ENCODE measurements around the gene RPS21. TPM values are rescaled to one million over a fixed set of nuclear protein-coding genes. Genes with fewer than 3 reads are reported as not detected.

RPS21 gene
- total RNA-seq, 2 experiments from 2014 or later: 1,751 to 1,764 TPM

- no peaks in the 10 kb centered on the region for H3K36me3 Mint-ChIP-seq (ENCODE audit: low read depth)
- peaks cover 4% of the 10 kb centered on the region for H3K4me1 Mint-ChIP-seq
- no peak overlapping the region for H3K27ac Mint-ChIP-seq
- ChIA-PET POLR2A (interaction anchor here (0.9 to 1.1 kb wide), 2 partner anchors 63 to 117 kb away, joined by 3 to 4 read pairs; partner anchors contain the start of gene ADRM1), CTCF (interaction anchor here (1.4 to 1.9 kb wide), 2 partner anchors 18 to 63 kb away, joined by 6 to 7 read pairs; partner anchors contain the start of gene ADRM1)
- H3K4me3 Mint-ChIP-seq: no peak overlapping the region
- peaks cover 22% of the 10 kb centered on the region for H3K27me3 Mint-ChIP-seq
- DNase-seq: no peak
- H3K9me3 Mint-ChIP-seq: no peaks in the 10 kb centered on the region
Measured at GRCh38 chr20:62364911-62365736, 21.8 kb upstream of the RPS21 start.

- ChIA-PET CTCF (interaction anchor here (1.4 to 1.9 kb wide), 2 partner anchors 17 to 63 kb away, joined by 6 to 7 read pairs; partner anchors contain the start of gene ADRM1), POLR2A (interaction anchor here (0.9 kb wide), 1 partner anchor 117 kb away, joined by 3 read pairs; no protein-coding TSS in a partner anchor)
- H3K27me3 Mint-ChIP-seq: peaks cover 22% of the 10 kb centered on the region
- H3K27ac Mint-ChIP-seq: no peak overlapping the region
- H3K9me3 Mint-ChIP-seq: no peaks in the 10 kb centered on the region
- no peaks in the 10 kb centered on the region for H3K36me3 Mint-ChIP-seq (ENCODE audit: low read depth)
- H3K4me3 Mint-ChIP-seq: no peak overlapping the region
- DNase-seq: no peak
- H3K4me1 Mint-ChIP-seq: peaks cover 4% of the 10 kb centered on the region
Measured at GRCh38 chr20:62365814-62366369, 21.0 kb upstream of the RPS21 start.

GRCh38 chr20:62366370-62367135 lies 20.4 kb upstream of the RPS21 start:
- ChIA-PET CTCF (interaction anchor here (1.9 to 3.0 kb wide), 2 partner anchors 16 to 64 kb away, joined by 6 to 8 read pairs; partner anchors contain the start of gene ADRM1), POLR2A (no interaction called here)
- H3K36me3 Mint-ChIP-seq (ENCODE audit: low read depth): no peaks in the 10 kb centered on the region
- H3K4me3 Mint-ChIP-seq: no peak overlapping the region
- peaks cover 4% of the 10 kb centered on the region for H3K4me1 Mint-ChIP-seq
- peaks cover 22% of the 10 kb centered on the region for H3K27me3 Mint-ChIP-seq
- H3K9me3 Mint-ChIP-seq: no peaks in the 10 kb centered on the region
- DNase-seq: no peak
- no peak overlapping the region for H3K27ac Mint-ChIP-seq

DNA sequence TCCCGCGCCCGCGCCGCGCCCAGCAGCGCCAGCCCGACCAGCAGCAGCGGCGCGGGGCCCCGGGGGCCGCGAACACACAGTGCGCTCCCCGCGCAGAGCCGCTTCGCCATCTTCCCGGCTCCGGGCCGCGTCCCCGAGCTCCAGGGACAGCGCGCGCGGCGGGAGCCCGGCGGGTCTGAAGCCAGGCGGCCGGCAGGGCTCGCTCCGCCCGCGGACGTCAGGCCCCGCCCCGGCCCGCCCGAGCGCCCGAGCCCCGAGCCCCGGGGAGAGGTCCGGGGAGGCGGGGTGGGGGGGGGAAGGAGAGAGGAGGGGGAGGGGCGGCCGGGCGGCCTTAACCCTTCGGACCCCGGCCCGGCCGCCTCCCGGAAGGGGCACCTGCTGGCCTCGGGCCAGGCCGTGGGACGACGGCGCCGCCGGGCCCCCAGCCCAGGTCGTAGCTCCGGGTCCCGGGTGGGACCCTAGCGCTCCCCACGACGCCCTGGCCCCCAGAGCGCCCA lies 19.7 kb upstream of the RPS21 start, which contains the start of gene LAMA5:
Gene LAMA5, minus strand, starts transcription at position 177 of the 497 bp plus-strand sequence. Its CDS starts 67 bp downstream, at position 110.
- no peaks in the 10 kb centered on the region for H3K36me3 Mint-ChIP-seq (ENCODE audit: low read depth)
- H3K9me3 Mint-ChIP-seq: no peaks in the 10 kb centered on the region
- CTCF ChIA-PET: interaction anchor here (3.0 kb wide), 1 partner anchor 16 kb away, joined by 8 read pairs; no protein-coding TSS in a partner anchor
- POLR2A ChIA-PET: no interaction called here
- no peak within 1 kb of the TSS for H3K27ac Mint-ChIP-seq
- H3K27me3 Mint-ChIP-seq: peaks cover 22% of the 10 kb centered on the region
- no peak for DNase-seq
- H3K4me1 Mint-ChIP-seq: peaks cover 4% of the 10 kb centered on the region
- peak within 1 kb of the TSS; percentile 39 for H3K4me3 Mint-ChIP-seq

DNA sequence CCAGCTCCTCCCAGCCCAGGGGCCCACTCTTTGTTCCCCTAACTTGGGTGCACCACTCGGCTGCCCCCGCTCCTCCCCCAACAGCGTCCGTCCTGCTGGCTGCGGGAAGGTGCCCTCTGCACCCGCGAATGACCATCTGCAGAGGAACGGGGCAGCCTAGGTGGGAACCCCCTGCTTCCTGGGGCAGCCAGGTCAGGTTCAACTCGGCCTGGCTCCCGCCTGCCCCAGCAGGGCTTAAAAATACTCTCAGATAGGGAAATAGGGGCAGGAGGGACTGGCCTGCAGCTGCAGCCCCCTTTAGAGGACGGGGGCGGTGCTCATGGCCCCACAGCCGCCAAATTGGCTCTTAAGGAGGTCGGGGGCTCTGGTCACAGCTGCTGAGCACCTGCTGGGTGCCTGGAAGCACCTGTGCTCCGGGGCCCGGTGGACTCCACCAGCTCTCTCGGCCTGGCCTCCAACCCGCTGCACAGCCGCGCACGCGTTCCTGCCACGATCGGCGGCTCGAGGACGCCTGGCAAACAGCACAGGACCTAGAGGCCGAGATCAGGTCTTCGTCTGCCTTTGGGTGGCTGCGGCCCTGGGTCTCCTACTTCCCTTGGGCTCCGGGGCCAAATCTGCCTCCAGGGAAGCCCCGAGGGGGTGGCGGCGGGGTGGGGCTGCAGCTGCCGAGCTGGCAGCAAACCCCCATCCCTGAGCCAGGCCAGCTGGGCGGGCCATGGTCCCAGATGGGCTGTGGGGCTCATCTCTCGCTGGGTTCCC lies 19.1 kb upstream of the RPS21 start:
- no peak for DNase-seq
- CTCF ChIA-PET: interaction anchor here (3.0 kb wide), 1 partner anchor 15 kb away, joined by 8 read pairs; no protein-coding TSS in a partner anchor
- H3K36me3 Mint-ChIP-seq (ENCODE audit: low read depth): no peaks in the 10 kb centered on the region
- H3K4me1 Mint-ChIP-seq: peaks cover 4% of the 10 kb centered on the region
- peaks cover 23% of the 10 kb centered on the region for H3K27me3 Mint-ChIP-seq
- no peaks in the 10 kb centered on the region for H3K9me3 Mint-ChIP-seq
- no peak overlapping the region for H3K27ac Mint-ChIP-seq
- POLR2A ChIA-PET: interaction anchor here (0.9 kb wide), 1 partner anchor 19 kb away, joined by 3 read pairs; the partner anchor contains the start of gene RPS21
- peak overlapping the region; percentile 39 for H3K4me3 Mint-ChIP-seq

DNA sequence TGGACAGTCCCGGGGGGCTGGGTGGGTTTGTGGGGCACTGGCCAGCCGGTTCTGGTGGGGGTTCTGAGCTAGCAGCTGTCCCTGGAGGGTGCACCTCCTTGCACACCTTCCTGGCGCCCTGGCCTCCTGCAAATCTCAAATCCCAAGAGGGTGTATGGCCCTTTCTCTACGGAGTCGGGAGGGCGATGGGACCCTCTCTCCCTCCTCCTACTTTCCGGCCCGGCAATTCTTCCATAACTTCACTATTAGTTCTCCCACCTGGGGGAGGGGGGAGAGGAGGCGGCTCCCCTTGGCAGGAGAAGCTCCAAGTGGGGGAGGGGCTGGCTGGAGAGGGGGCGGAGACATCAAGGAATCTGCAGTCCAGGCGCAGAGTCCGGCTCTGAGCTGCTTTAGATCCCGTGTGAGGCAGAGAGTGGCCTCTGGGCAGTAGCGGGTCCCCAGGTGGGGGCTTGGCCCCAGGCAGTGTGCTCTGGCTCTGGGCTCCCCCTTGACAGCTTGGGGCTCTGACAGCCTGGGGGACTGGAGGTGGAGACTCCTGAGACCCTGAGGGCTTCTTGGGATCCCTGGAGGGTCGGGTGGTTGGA lies 18.4 kb upstream of the RPS21 start:
- no peak overlapping the region for H3K27ac Mint-ChIP-seq
- peaks cover 4% of the 10 kb centered on the region for H3K4me1 Mint-ChIP-seq
- POLR2A ChIA-PET: interaction anchor here (0.9 kb wide), 1 partner anchor 18 kb away, joined by 3 read pairs; the partner anchor contains the start of gene RPS21
- no peaks in the 10 kb centered on the region for H3K36me3 Mint-ChIP-seq (ENCODE audit: low read depth)
- no peak overlapping the region for H3K4me3 Mint-ChIP-seq
- CTCF ChIA-PET: interaction anchor here (3.0 kb wide), 1 partner anchor 14 kb away, joined by 8 read pairs; no protein-coding TSS in a partner anchor
- DNase-seq: no peak
- H3K9me3 Mint-ChIP-seq: no peaks in the 10 kb centered on the region
- H3K27me3 Mint-ChIP-seq: peaks cover 25% of the 10 kb centered on the region

DNA sequence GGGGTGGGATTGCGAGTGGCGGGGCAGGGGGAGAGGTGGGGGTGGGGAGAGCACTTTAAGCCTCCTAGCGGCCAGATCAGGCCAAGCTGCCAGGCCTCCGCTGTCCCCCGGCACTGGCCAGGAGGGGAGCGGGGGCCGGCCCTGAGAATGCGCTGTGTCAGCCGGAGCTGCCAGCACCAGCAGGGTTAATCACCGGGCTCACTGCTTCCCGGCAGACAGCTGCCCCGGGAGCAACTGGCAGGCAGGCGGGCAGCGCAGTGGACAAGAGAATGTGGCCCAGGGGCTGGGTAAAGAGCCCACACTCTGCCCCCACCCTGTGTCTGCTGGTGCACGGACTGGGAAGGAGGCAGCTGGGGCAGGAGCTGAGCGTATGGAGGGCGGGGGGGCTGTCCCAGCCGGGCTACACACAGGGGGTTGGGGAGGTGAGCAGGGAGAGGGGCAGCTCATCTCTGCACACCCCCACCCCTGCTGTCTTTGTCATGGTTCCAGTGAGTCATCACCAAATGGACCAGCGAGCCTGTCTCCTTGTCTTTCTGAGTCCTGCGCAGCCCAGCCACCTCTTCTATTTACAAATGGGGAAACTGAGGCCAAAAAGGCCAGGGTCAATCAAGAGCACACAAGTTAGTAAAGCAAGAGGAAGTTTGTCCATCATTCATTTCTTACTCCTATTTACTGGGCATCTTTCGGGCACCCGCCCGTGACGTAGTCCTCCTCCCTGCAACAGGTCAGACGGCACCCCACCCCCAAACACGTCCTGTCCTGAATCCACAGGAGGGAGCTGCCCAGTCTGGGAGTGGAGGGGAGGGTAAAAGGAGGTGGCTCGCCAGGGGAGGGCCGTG lies 17.7 kb upstream of the RPS21 start:
- Mint-ChIP-seq H3K4me1 (peaks cover 4% of the 10 kb centered on the region), H3K4me3 (no peak overlapping the region), H3K36me3 (ENCODE audit: low read depth) (no peaks in the 10 kb centered on the region), H3K27me3 (peaks cover 25% of the 10 kb centered on the region), H3K27ac (no peak overlapping the region), H3K9me3 (no peaks in the 10 kb centered on the region)
- no peak for DNase-seq
- POLR2A ChIA-PET: no interaction called here
- CTCF ChIA-PET: interaction anchor here (3.0 kb wide), 1 partner anchor 14 kb away, joined by 8 read pairs; no protein-coding TSS in a partner anchor

- H3K36me3 Mint-ChIP-seq (ENCODE audit: low read depth): no peaks in the 10 kb centered on the region
- no peak overlapping the region for H3K27ac Mint-ChIP-seq
- no peaks in the 10 kb centered on the region for H3K9me3 Mint-ChIP-seq
- no peak overlapping the region for H3K4me3 Mint-ChIP-seq
- ChIA-PET POLR2A (no interaction called here), CTCF (no interaction called here)
- no peak for DNase-seq
- H3K4me1 Mint-ChIP-seq: peaks cover 4% of the 10 kb centered on the region
- peaks cover 25% of the 10 kb centered on the region for H3K27me3 Mint-ChIP-seq
Measured at GRCh38 chr20:62369815-62370114, 17.1 kb upstream of the RPS21 start.

GRCh38 chr20:62370115-62370806 lies 16.6 kb upstream of the RPS21 start:
- no peaks in the 10 kb centered on the region for H3K36me3 Mint-ChIP-seq (ENCODE audit: low read depth)
- no peak overlapping the region for H3K27ac Mint-ChIP-seq
- CTCF ChIA-PET: no interaction called here
- H3K9me3 Mint-ChIP-seq: no peaks in the 10 kb centered on the region
- no peak for DNase-seq
- peaks cover 4% of the 10 kb centered on the region for H3K4me1 Mint-ChIP-seq
- POLR2A ChIA-PET: no interaction called here
- H3K27me3 Mint-ChIP-seq: peaks cover 22% of the 10 kb centered on the region
- H3K4me3 Mint-ChIP-seq: no peak overlapping the region

DNA sequence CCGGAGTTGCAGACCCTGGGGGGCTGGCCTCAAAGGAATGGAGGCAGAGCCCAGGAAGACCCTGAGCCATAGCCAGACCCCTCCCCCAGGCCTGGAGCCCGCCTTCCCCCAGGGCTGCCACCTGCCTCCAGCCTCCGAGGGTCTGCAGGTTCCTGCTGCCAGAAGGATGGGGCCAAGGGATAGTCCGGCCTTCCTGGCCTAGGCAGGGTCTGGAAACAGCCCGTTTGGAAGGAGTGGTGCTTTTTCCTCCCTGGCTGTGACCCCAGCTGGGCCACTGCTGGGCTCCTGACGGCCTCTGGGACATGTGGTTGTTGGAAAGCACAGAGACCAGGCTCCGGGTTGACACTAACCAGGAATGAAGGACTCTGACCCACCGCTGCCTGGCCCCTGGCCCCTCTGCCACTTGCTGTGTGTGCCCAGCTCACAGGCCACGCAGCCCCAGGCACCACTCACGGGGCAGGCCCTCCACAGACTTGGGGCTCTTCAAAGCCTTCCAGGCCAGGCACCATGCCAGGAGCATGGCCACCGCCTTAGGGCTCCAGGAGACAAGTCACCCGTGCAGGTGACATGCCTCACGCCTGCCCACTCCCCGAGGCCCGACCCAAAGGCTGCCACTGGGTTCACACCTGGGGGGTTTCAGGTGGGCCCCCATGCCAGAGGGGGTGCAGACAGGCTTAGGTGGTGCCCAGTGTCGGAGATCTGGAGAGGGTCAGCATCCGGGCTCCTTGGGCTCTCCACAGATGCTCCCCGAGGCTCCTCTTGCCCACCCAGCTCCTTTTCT lies 15.9 kb upstream of the RPS21 start:
- H3K27ac Mint-ChIP-seq: no peak overlapping the region
- H3K4me3 Mint-ChIP-seq: no peak overlapping the region

More for the DNA sequence above, 15.9 kb upstream of the RPS21 start:
- CTCF ChIA-PET: no interaction called here
- Mint-ChIP-seq H3K36me3 (ENCODE audit: low read depth) (no peaks in the 10 kb centered on the region), H3K4me1 (peaks cover 4% of the 10 kb centered on the region), H3K9me3 (no peaks in the 10 kb centered on the region), H3K27me3 (peaks cover 20% of the 10 kb centered on the region)
- POLR2A ChIA-PET: no interaction called here
- DNase-seq: no peak
